MCF 10A (cell line): ENCODE results near the gene UMAD1. TPM values are rescaled to one million over a fixed set of nuclear protein-coding genes. Genes with fewer than 3 reads are reported as not detected.

Source experiments
- BruUV-seq: library from RNA; stranded (reverse); fragments of 400-500 nt; replicated peaks from 2 replicates; lab custom pipeline; 2021; lab: Mats Ljungman, UMichigan
- CTCF ChIA-PET: fragments of 300-600 bp; sonication (Branson Sonifier 250); formaldehyde crosslinking; extraction: SDS; loops from one replicate; lab custom pipeline; 2021; ENCODE audit warnings: antibody characterized with exemption, inconsistent platforms; lab: Yijun Ruan, JAX
- POLR2A ChIA-PET: fragments of 300-600, 350-650 bp; sonication (Branson Sonifier 250); formaldehyde crosslinking; extraction: SDS; loops from one replicate; lab custom pipeline; 2020; ENCODE audit warnings: antibody characterized with exemption, inconsistent platforms; lab: Yijun Ruan, JAX
- DNase-seq: peaks from one replicate; pipeline ENCODE4 v3.0.0-alpha.2; 2018; ENCODE audit not compliant: unreplicated experiment
- H3K27ac Mint-ChIP-seq: one replicate; pipeline ENCODE4 v1.8.0; 2022; ENCODE audit warnings: mild to moderate bottlenecking, low read depth, mixed read lengths; ENCODE audit not compliant: unreplicated experiment
- H3K27me3 Mint-ChIP-seq: one replicate; pipeline ENCODE4 v1.8.0; 2022; ENCODE audit warnings: mixed read lengths; ENCODE audit not compliant: insufficient read depth, unreplicated experiment
- H3K36me3 Mint-ChIP-seq: one replicate; pipeline ENCODE4 v1.8.0; 2022; ENCODE audit warnings: mild to moderate bottlenecking, moderate library complexity, mixed read lengths; ENCODE audit not compliant: insufficient read depth, unreplicated experiment
- H3K4me1 Mint-ChIP-seq: one replicate; pipeline ENCODE4 v1.8.0; 2022; ENCODE audit warnings: mixed read lengths; ENCODE audit not compliant: insufficient read depth, unreplicated experiment
- H3K4me3 Mint-ChIP-seq: one replicate; pipeline ENCODE4 v1.8.0; 2022; ENCODE audit warnings: mild to moderate bottlenecking, moderate library complexity, mixed read lengths; ENCODE audit not compliant: unreplicated experiment
- H3K9me3 Mint-ChIP-seq: one replicate; pipeline ENCODE4 v1.8.0; 2022; ENCODE audit warnings: mixed read lengths; ENCODE audit not compliant: unreplicated experiment
- intact Hi-C: fragments of 100-400 bp; cut with micrococcal nuclease; formaldehyde crosslinking; loops from 2 replicates; pipeline ENCODE4 v1.14.1; 2022
- total RNA-seq: library from RNA; stranded (reverse); gene quantifications from 2 replicates; pipeline ENCODE4 v1.2.3, GENCODE V29; 2022
- TF ChIP-seq, protein P1 (sequence below): fragments of 200-600 bp; IDR thresholded peaks from one replicate; pipeline ENCODE4 v1.8.0; 2022; ENCODE audit warnings: antibody characterized with exemption, mild to moderate bottlenecking; ENCODE audit not compliant: unreplicated experiment

Gene UMAD1
- total RNA-seq, 1 experiment from 2014 or later = 7.1 TPM

- DNase-seq = no peak
- intact Hi-C loops = loop anchor here (5.0 kb wide), 1 partner anchor 105 kb away; the partner anchor contains the start of gene GLCCI1
- no peak overlapping the region for H3K27ac Mint-ChIP-seq
- POLR2A ChIA-PET = interaction anchor here (0.6 to 2.4 kb wide), 7 partner anchors 60 to 298 kb away, joined by 3 to 12 read pairs (median 4); partner anchors contain the start of gene GLCCI1
- H3K4me1 Mint-ChIP-seq = peaks cover 11% of the 10 kb centered on the region
- CTCF ChIA-PET = no interaction called here
- no peak overlapping the region for H3K4me3 Mint-ChIP-seq
- TF ChIP-seq, protein P1, sequence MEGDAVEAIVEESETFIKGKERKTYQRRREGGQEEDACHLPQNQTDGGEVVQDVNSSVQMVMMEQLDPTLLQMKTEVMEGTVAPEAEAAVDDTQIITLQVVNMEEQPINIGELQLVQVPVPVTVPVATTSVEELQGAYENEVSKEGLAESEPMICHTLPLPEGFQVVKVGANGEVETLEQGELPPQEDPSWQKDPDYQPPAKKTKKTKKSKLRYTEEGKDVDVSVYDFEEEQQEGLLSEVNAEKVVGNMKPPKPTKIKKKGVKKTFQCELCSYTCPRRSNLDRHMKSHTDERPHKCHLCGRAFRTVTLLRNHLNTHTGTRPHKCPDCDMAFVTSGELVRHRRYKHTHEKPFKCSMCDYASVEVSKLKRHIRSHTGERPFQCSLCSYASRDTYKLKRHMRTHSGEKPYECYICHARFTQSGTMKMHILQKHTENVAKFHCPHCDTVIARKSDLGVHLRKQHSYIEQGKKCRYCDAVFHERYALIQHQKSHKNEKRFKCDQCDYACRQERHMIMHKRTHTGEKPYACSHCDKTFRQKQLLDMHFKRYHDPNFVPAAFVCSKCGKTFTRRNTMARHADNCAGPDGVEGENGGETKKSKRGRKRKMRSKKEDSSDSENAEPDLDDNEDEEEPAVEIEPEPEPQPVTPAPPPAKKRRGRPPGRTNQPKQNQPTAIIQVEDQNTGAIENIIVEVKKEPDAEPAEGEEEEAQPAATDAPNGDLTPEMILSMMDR = no peak
- H3K27me3 Mint-ChIP-seq = no peaks in the 10 kb centered on the region
- no TSS peak for BruUV-seq
- H3K9me3 Mint-ChIP-seq = no peaks in the 10 kb centered on the region
- no peaks in the 10 kb centered on the region for H3K36me3 Mint-ChIP-seq
Measured at GRCh38 chr7:7862393-7862792, 221.8 kb downstream of the UMAD1 start.

GRCh38 chr7:7867846-7868571, 227.5 kb downstream of the UMAD1 start:
- TF ChIP-seq, protein P1 = no peak
- no peaks in the 10 kb centered on the region for H3K9me3 Mint-ChIP-seq
- no peaks in the 10 kb centered on the region for H3K36me3 Mint-ChIP-seq
- no peak overlapping the region for H3K27ac Mint-ChIP-seq
- H3K4me3 Mint-ChIP-seq = no peak overlapping the region
- intact Hi-C loops = no loop called here
- H3K27me3 Mint-ChIP-seq = no peaks in the 10 kb centered on the region
- DNase-seq = no peak
- CTCF ChIA-PET = interaction anchor here (1.0 kb wide), 1 partner anchor 29 kb away, joined by 6 read pairs; no protein-coding TSS in a partner anchor
- POLR2A ChIA-PET = interaction anchor here (1.1 kb wide), 1 partner anchor 47 kb away, joined by 3 read pairs; no protein-coding TSS in a partner anchor
- BruUV-seq = no TSS peak
- no peaks in the 10 kb centered on the region for H3K4me1 Mint-ChIP-seq

DNA sequence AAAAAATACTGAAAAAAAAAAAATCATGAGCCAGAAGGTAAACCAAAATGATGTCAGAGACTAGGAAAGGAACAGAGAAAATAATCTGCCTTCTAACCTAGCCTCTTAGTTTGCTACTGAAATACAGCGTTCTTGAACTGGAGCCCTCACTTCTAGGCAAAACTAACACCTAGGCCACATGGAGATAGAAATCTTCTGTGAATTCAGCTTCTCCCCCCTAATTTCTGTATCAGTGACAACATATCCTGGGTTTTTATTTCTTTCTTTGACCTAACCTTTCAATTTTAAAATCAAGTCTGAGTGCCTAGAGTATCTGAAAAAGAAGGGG, 228.0 kb downstream of the UMAD1 start:
- intact Hi-C loops = no loop called here
- no TSS peak for BruUV-seq
- no peaks in the 10 kb centered on the region for H3K27me3 Mint-ChIP-seq
- TF ChIP-seq, protein P1 = no peak
- POLR2A ChIA-PET = interaction anchor here (0.7 kb wide), 1 partner anchor 74 kb away, joined by 3 read pairs; no protein-coding TSS in a partner anchor
- no peak overlapping the region for H3K27ac Mint-ChIP-seq
- no peak overlapping the region for H3K4me3 Mint-ChIP-seq
- CTCF ChIA-PET = no interaction called here
- no peaks in the 10 kb centered on the region for H3K36me3 Mint-ChIP-seq
- no peak for DNase-seq
- H3K9me3 Mint-ChIP-seq = no peaks in the 10 kb centered on the region
- H3K4me1 Mint-ChIP-seq = no peaks in the 10 kb centered on the region

DNA sequence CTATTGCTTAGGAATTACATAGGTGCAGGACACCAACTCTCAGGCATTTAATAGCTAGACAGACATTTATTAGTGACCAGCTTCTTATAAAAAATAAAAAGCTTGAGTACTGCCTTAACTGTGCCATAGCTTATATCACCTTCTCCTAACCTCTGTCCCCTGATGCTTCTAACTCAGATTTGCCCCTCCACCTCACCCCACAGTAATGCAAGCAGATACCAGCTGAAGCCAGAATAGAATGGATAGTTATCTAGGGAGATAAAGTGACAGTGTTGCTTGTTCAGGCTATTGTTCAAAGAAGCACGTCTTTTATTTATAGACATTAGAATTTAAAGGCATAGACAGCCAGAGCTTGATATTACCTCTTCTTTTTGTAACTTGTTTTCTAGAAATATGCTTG, 228.5 kb downstream of the UMAD1 start:
- Mint-ChIP-seq H3K4me1 (no peaks in the 10 kb centered on the region), H3K36me3 (no peaks in the 10 kb centered on the region), H3K9me3 (no peaks in the 10 kb centered on the region), H3K27ac (no peak overlapping the region), H3K27me3 (no peaks in the 10 kb centered on the region), H3K4me3 (no peak overlapping the region)
- ChIA-PET CTCF (interaction anchor here (0.6 kb wide), 1 partner anchor 166 kb away, joined by 3 read pairs; no protein-coding TSS in a partner anchor), POLR2A (interaction anchor here (0.7 kb wide), 1 partner anchor 73 kb away, joined by 3 read pairs; no protein-coding TSS in a partner anchor)
- DNase-seq = no peak
- TF ChIP-seq, protein P1 = no peak
- BruUV-seq = no TSS peak
- intact Hi-C loops = no loop called here
